Measurements from ENCODE around the gene GPR15. TPM values are rescaled to one million over a fixed set of nuclear protein-coding genes. Genes with fewer than 3 reads are reported as not detected.

GPR15 gene
- polyA plus RNA-seq, 1 donor from 2014 or later: not detected

DNA sequence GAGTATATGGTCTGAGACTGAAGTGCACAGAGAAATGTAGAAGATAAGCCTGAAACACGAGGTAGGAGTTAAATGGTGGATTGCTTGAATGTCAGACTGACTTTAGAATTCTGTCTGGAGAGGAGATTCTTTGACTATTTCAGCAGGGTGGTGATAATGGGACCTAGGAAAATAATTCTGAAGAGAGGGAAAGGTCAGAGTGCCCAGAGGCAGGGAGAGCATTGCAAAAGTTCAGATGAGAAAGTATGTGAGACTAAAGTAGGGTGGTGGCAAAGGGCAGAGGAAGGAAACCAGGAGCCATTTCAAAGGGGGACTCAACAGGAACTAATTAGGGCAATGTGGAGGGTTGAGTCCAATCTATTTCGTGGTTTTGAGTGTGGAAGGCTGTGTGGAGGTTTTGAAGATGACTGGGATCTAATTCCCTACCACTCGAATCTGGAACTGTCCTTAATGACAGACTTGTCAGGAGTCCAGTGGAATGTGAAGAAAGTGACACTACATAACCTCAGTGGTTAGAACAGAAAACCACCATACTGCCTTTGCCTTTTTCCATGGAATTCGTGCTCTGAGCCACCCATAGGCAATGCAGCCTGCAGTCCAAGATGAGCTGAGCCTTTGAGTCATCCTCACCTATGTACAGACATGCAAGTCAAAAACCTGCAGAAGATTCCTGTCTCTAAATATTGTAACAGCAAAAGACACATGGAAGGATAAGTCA lies 45.6 kb downstream of the GPR15 start:
- Histone ChIP-seq H3K36me3 (ENCODE audit: insufficient read depth, low read length) (peaks cover 16% of the 10 kb centered on the region), H3K9ac (ENCODE audit: low read length) (no peak overlapping the region), H3K27me3 (ENCODE audit: insufficient read depth, low read depth, low read length) (no peaks in the 10 kb centered on the region), H3K9me2 (ENCODE audit: insufficient read depth, low read length) (no peaks in the 10 kb centered on the region), H3F3A (ENCODE audit: insufficient read depth, low read length, poor library complexity, severe bottlenecking) (no peaks in the 10 kb centered on the region), H3K9me3 (ENCODE audit: low read length) (no peaks in the 10 kb centered on the region), H3K4me2 (ENCODE audit: low read length) (no peak overlapping the region), H4K20me1 (ENCODE audit: insufficient read depth) (no peaks in the 10 kb centered on the region), H2AFZ (ENCODE audit: low read depth, low read length) (no peak overlapping the region), H3K79me2 (replicated peaks; ENCODE audit: insufficient read depth, low read length) (no peaks in the 10 kb centered on the region), H3K27ac (ENCODE audit: low read length) (no peak overlapping the region), H3K4me3 (ENCODE audit: low read length) (no peak overlapping the region)
- TF ChIP-seq EP300 (conservative IDR thresholded peaks at IDR 0.05; ENCODE audit: poor library complexity, severe bottlenecking) (no peak), EZH2 (IDR thresholded peaks at IDR 0.05; ENCODE audit: borderline replicate concordance, insufficient read depth, low read length, poor library complexity, severe bottlenecking) (no peak), CTCF (IDR thresholded peaks at IDR 0.05; ENCODE audit: poor library complexity, severe bottlenecking) (no peak), REST (IDR thresholded peaks at IDR 0.05; ENCODE audit: borderline replicate concordance) (no peak), POLR2AphosphoS5 (IDR thresholded peaks at IDR 0.05) (no peak), MXI1 (conservative IDR thresholded peaks at IDR 0.05; ENCODE audit: poor library complexity, severe bottlenecking) (no peak), SMC3 (conservative IDR thresholded peaks at IDR 0.05; ENCODE audit: poor library complexity) (no peak), TAF1 (IDR thresholded peaks at IDR 0.05; ENCODE audit: low read depth) (no peak)

DNA sequence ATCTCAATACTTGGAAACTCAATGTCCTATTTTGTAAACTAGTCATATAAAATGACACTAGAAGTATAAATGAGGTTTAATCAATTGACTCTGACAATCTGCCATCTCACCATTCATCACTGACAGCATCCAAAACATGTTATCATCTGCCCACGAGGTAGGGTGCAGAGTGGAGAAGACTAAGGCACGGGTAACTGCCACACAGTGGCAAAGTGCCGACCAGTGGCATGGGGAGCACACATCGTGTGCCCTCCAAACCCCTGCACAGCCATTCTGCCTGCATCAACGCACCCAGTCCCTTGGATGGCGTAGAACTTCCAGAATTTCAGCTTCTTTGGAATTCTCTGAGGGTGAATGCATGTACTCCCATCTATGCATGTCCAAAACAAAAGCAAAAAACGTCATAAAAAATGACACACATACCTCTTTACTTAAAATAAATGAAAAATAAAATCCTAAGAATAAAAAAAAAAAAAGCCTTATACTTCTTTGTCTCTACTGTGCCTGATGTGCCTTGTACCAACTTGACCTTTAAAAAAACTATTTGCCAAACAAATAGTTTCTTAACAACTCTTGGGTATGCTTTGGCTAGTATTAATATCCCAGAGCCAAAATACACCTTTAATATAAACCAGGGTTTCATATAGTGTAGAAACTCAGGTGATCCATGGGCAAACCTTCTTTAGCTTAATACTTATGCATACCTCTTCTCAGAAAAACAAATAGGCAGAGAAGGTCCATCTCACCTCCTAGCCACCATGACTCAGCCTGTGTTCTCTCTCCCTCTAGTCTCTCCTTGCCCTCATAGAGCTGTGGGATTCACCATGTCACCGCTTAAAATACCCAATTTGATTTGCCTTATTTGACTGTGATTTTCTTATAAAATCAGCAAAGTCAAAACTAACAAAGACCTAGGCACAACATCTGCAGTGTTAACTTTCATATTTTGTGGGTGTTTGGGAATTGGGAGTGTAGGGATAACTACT lies 48.9 kb downstream of the GPR15 start:
- Histone ChIP-seq H3K9me3 (ENCODE audit: low read length) (no peaks in the 10 kb centered on the region), H3K4me3 (ENCODE audit: low read length) (no peak overlapping the region), H4K20me1 (ENCODE audit: insufficient read depth) (no peaks in the 10 kb centered on the region), H3K27me3 (ENCODE audit: insufficient read depth, low read depth, low read length) (no peaks in the 10 kb centered on the region), H3K4me2 (ENCODE audit: low read length) (no peak overlapping the region), H3K79me2 (replicated peaks; ENCODE audit: insufficient read depth, low read length) (no peaks in the 10 kb centered on the region), H2AFZ (ENCODE audit: low read depth, low read length) (no peak overlapping the region), H3K9ac (ENCODE audit: low read length) (no peak overlapping the region), H3F3A (ENCODE audit: insufficient read depth, low read length, poor library complexity, severe bottlenecking) (no peaks in the 10 kb centered on the region), H3K27ac (ENCODE audit: low read length) (no peak overlapping the region), H3K36me3 (ENCODE audit: insufficient read depth, low read length) (peaks cover 16% of the 10 kb centered on the region), H3K9me2 (ENCODE audit: insufficient read depth, low read length) (no peaks in the 10 kb centered on the region)
- no peak for TF ChIP-seq RAD21 (conservative IDR thresholded peaks at IDR 0.05)
- TF ChIP-seq TAF1 (IDR thresholded peaks at IDR 0.05; ENCODE audit: low read depth): no peak
- no peak for TF ChIP-seq SMC3 (conservative IDR thresholded peaks at IDR 0.05; ENCODE audit: poor library complexity)
- TF ChIP-seq CTCF (IDR thresholded peaks at IDR 0.05; ENCODE audit: poor library complexity, severe bottlenecking): no peak
- TF ChIP-seq REST (IDR thresholded peaks at IDR 0.05; ENCODE audit: borderline replicate concordance): no peak
- TF ChIP-seq MXI1 (conservative IDR thresholded peaks at IDR 0.05; ENCODE audit: poor library complexity, severe bottlenecking): no peak
- TF ChIP-seq EP300 (conservative IDR thresholded peaks at IDR 0.05; ENCODE audit: poor library complexity, severe bottlenecking): no peak
- TF ChIP-seq EZH2 (IDR thresholded peaks at IDR 0.05; ENCODE audit: borderline replicate concordance, insufficient read depth, low read length, poor library complexity, severe bottlenecking): no peak
